ENCODE measurements around the gene KRT31.
"Not testable (repeated sequence)": the region's sequence is repeated elsewhere in the genome, so short reads cannot be mapped to it uniquely, and the experiment has no call there.

- not testable (repeated sequence) for TF ChIP-seq ZNF274 (IDR thresholded peaks at IDR 0.05; ENCODE audit: low read length); ZNF274 (tag by site-specific recombination; IDR thresholded peaks at IDR 0.05; ENCODE audit: borderline replicate concordance); ZNF24 (tag by site-specific recombination; IDR thresholded peaks at IDR 0.05); ZNF660 (tag by site-specific recombination; IDR thresholded peaks at IDR 0.05)
- TF ChIP-seq, protein P1, sequence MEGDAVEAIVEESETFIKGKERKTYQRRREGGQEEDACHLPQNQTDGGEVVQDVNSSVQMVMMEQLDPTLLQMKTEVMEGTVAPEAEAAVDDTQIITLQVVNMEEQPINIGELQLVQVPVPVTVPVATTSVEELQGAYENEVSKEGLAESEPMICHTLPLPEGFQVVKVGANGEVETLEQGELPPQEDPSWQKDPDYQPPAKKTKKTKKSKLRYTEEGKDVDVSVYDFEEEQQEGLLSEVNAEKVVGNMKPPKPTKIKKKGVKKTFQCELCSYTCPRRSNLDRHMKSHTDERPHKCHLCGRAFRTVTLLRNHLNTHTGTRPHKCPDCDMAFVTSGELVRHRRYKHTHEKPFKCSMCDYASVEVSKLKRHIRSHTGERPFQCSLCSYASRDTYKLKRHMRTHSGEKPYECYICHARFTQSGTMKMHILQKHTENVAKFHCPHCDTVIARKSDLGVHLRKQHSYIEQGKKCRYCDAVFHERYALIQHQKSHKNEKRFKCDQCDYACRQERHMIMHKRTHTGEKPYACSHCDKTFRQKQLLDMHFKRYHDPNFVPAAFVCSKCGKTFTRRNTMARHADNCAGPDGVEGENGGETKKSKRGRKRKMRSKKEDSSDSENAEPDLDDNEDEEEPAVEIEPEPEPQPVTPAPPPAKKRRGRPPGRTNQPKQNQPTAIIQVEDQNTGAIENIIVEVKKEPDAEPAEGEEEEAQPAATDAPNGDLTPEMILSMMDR (tag by site-specific recombination; IDR thresholded peaks at IDR 0.05), result not testable (repeated sequence)
These were observed 47.0 kb downstream of the KRT31 start, which contains the start of gene KRT33A for GRCh38 chr17:41350381-41350878.

All from HEK293 (cell line).